Measurements from ENCODE around the gene FAM3C.

Gene FAM3C

DNA sequence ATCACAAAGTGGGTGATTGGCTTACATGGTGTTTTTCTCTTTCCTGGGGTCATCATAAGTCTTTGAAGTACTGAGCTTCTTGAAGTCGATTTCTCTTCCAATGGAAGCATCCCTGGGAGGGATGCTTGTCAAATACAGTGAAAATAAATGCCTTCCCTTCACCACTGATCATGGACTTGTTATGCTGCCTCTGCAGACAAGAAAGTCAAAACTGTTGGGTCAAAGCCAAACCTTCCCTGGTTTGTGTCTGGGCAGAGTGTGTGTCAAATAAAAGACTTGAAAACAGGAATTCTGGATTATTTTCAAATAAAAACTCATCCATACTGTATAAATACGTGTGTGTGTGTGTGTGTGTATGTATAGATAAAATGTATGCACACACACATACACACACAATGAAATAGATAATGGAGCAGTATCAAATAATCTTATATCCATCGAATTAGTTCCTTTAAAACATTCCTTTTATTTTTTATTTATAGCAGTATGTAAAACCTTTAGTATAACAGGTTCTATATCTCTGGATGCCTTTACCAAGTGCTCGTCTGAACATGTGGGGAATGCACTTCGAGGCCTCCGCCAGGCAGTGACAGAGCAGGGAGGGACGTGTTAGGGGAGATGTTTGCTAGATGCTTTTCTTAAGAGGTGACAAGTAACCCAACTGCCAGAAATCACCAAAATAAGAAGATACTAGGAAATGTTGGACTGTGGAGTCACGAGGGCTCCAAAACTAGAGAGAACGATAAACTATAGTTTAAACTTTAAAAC is 94.5 kb downstream of the FAM3C start:
- no peak for DNase-seq

- no peak for DNase-seq
Measured at GRCh38 chr7:121300685-121301420, 95.3 kb downstream of the FAM3C start.
